H7 (cell line): Measurements from ENCODE around the gene CTDP1. TPM values are rescaled to one million over a fixed set of nuclear protein-coding genes. Genes with fewer than 3 reads are reported as not detected.

Experiments used
- DNase-seq: peaks from one replicate; pipeline ENCODE4 v3.0.0; 2012
- H3K27me3 ChIP-seq: 2 replicates; pipeline ENCODE4 v1.6.0; 2011; ENCODE audit warnings: mild to moderate bottlenecking, low read length; ENCODE audit not compliant: control insufficient read depth, insufficient read depth
- H3K36me3 ChIP-seq: replicated peaks from 2 replicates; pipeline ENCODE4 v1.5.1; 2011; ENCODE audit warnings: low read length; ENCODE audit not compliant: control insufficient read depth, insufficient read depth
- H3K4me3 ChIP-seq: 2 replicates; pipeline ENCODE4 v1.5.1; 2011; ENCODE audit warnings: low read depth, mild to moderate bottlenecking, control low read depth, low read length, moderate library complexity; ENCODE audit not compliant: insufficient read depth
- total RNA-seq: library from RNA; depleted of rRNA; stranded (reverse); fragments of >200 nt; shearing (Covaris generic); gene quantifications from 2 replicates; pipeline ENCODE4 v1.2.3, GENCODE V29; 2014

Gene CTDP1
- total RNA-seq, 1 experiment from 2014 or later, result 38.9 TPM

- no peak for DNase-seq
- no peaks in the 10 kb centered on the region for H3K27me3 ChIP-seq
- no peak overlapping the region for H3K4me3 ChIP-seq
- H3K36me3 ChIP-seq, result no peaks in the 10 kb centered on the region
Measured at GRCh38 chr18:79768745-79769144, 89.1 kb downstream of the CTDP1 start.

GRCh38 chr18:79769698-79770500 is 90.3 kb downstream of the CTDP1 start:
- no peaks in the 10 kb centered on the region for H3K27me3 ChIP-seq
- peak; percentile 43 for DNase-seq
- no peaks in the 10 kb centered on the region for H3K36me3 ChIP-seq
- no peak overlapping the region for H3K4me3 ChIP-seq

- Histone ChIP-seq H3K36me3 (no peaks in the 10 kb centered on the region), H3K27me3 (no peaks in the 10 kb centered on the region), H3K4me3 (no peak overlapping the region)
- peak; percentile 68 for DNase-seq
Measured at GRCh38 chr18:79770501-79770815, 90.9 kb downstream of the CTDP1 start.

DNA sequence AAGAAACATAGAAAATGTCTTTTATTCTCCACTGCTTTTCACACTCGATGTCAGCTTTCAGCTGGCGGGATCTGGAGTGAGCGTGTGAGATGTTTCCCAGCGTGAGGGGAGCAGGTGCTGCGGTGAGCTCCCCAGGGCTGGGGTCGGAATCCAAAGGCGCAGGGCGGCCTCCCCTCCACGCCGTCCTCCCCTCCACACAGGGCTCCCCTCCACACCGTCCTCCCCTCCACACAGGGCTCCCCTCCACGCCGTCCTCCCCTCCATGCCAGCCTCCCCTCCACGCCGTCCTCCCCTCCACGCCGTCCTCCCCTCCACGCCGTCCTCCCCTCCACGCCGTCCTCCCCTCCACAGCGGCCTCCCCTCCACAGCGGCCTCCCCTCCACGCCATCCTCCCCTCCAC is 91.2 kb downstream of the CTDP1 start:
- peak; percentile 50 for DNase-seq
- no peak overlapping the region for H3K4me3 ChIP-seq
- H3K36me3 ChIP-seq, result no peaks in the 10 kb centered on the region
- H3K27me3 ChIP-seq, result no peaks in the 10 kb centered on the region

- no peaks in the 10 kb centered on the region for H3K27me3 ChIP-seq
- no peaks in the 10 kb centered on the region for H3K36me3 ChIP-seq
- H3K4me3 ChIP-seq, result no peak overlapping the region
- peak; percentile 62 for DNase-seq
Measured at GRCh38 chr18:79771446-79772107, 92.0 kb downstream of the CTDP1 start.

DNA sequence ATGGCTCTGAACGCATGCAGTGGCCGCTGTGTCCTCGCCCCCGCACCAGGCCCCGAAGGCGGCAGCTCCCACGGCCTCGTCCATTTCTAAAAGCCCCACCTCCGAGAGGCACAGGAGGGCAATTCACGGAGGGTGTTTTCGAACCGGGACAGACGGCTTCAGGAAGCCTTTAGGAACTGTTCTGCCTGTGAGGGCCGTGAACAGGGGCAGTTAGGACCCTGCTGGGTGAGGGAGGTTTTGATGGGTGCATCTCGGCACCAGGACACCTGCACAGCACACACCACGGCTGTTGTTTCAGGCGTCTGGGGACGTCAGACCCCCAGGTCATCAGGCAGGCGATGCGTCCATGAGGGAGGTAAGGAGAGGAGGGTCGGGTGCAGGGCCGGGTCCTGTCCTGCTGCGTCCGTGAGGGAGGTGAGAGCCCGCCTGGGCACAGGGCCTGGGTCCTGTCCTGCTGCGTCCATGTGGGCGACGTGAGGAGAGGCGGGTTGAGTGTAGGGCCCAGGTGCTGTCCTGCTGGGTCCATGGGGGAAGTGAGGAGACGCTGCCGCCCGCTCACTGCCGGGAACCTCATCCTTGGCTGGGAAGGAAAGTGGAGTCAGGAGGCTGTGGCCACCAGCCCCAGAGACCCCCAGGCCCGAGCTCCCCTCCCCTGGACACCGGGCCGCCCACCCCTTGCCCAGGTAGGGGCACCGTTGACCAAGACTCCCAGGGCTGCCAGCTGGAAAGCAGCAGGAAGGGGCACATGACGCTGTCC is 92.7 kb downstream of the CTDP1 start:
- peak; percentile 65 for DNase-seq
- Histone ChIP-seq H3K27me3 (no peaks in the 10 kb centered on the region), H3K36me3 (no peaks in the 10 kb centered on the region), H3K4me3 (no peak overlapping the region)

- Histone ChIP-seq H3K36me3 (no peaks in the 10 kb centered on the region), H3K27me3 (no peaks in the 10 kb centered on the region), H3K4me3 (no peak overlapping the region)
- DNase-seq, result no peak
Measured at GRCh38 chr18:79772865-79773696, 93.5 kb downstream of the CTDP1 start.

DNA sequence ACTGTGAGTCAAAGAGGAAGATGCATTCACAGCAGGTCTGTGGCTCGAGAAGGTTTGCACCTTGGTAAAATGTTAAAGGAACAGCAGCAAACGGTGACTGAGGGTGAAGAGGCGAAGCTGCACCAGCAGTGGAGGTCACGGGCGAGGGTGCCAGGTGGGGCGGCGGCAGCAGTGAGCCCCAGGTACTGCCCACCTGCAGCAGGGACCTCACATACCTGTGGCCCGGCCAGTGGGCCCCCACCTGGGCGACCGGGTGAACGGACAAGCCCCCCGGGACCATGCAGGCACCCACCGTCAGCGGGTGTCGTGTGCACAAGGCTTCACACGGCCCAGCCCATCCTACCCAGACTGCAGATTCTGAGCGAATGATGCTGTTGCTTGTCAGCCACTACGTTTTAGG is 94.5 kb downstream of the CTDP1 start:
- Histone ChIP-seq H3K36me3 (no peaks in the 10 kb centered on the region), H3K4me3 (no peak overlapping the region), H3K27me3 (no peaks in the 10 kb centered on the region)
- DNase-seq, result peak; percentile 52

- H3K36me3 ChIP-seq, result no peaks in the 10 kb centered on the region
- no peaks in the 10 kb centered on the region for H3K27me3 ChIP-seq
- peak; percentile 52 for DNase-seq
- H3K4me3 ChIP-seq, result no peak overlapping the region
Measured at GRCh38 chr18:79775441-79776221, 96.0 kb downstream of the CTDP1 start.

DNA sequence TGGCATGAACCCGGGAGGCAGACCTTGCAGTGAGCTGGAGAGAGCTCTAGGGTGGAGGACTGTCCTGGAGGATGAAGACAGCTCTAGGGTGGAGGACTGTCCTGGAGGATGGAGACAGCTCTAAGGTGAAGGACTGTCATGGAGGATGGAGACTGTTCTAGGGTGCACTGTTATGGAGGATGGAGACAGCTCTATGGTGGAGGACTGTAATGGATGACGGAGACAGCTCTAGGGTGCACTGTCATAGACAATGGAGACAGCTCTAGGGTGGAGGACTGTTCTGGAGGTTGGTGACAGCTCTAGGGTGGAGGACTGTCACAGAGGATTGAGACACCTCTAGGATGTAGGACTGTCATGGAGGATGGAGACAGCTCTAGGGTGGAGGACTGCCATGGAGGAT is 97.1 kb downstream of the CTDP1 start:
- DNase-seq, result no peak
- H3K36me3 ChIP-seq, result no peaks in the 10 kb centered on the region

DNA sequence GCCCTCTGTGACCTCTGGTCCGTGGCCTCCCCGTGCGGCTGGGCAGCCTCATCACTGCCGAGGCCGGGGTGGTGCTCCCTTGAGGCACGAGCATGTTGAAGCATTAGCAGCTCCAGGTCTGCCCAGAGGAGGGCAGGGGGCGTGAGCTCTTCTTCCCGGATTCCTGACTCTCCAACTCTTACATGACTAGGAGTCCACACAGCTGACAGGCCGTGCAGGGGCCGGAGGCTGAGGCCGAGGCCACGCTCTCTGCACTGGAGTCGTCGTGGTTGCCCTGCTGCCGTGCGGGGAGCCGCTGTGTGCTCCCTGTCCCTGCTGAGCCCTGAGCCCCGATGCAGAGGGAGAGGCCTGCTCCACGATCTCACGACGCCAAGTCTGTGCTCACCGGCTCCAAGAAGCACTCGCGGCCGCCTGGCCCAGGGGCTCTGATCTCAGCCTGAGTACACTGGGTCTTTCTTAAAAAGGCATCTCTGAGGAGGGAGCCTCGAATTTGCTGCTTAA is 98.7 kb downstream of the CTDP1 start:
- no peaks in the 10 kb centered on the region for H3K36me3 ChIP-seq
- no peak overlapping the region for H3K4me3 ChIP-seq
- DNase-seq, result peak; percentile 75
- H3K27me3 ChIP-seq, result no peaks in the 10 kb centered on the region

More for the DNA sequence above, 97.1 kb downstream of the CTDP1 start:
- Histone ChIP-seq H3K27me3 (no peaks in the 10 kb centered on the region), H3K4me3 (no peak overlapping the region)

GRCh38 chr18:79779021-79779699 is 99.6 kb downstream of the CTDP1 start:
- no peak overlapping the region for H3K4me3 ChIP-seq
- no peaks in the 10 kb centered on the region for H3K36me3 ChIP-seq
- no peaks in the 10 kb centered on the region for H3K27me3 ChIP-seq
- peak; percentile 58 for DNase-seq

DNA sequence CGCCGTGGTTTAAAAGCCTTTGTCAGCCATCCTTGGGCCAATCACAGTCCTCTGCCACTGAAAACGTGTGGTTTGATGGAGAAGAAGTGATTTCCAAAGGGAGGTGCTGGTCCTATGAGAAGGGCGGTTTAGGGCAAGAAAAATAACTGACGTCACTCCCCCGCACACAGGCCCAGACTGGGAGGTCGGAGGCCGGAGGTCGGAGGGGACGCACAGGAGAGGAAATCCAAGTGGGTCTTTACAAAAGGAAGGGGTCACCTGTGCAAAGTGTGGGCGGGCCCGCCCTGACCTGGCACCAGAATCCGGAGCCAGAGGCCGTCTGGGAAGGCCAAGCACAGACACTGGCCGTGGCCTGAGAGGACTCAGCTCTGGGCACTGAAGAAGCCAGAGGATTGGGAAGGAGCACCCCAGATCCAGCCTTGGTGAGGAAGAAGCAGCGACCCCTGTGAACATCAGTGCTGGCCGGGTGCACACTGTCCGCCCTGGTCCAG is 100.1 kb downstream of the CTDP1 start:
- H3K4me3 ChIP-seq, result no peak overlapping the region
- H3K36me3 ChIP-seq, result no peaks in the 10 kb centered on the region
- DNase-seq, result no peak
- H3K27me3 ChIP-seq, result no peaks in the 10 kb centered on the region
